ENCODE measurements around the gene GSAP. TPM values are rescaled to one million over a fixed set of nuclear protein-coding genes. Genes with fewer than 3 reads are reported as not detected.

GSAP gene
- total RNA-seq, 1 donor from 2014 or later: 9.9 TPM

DNA sequence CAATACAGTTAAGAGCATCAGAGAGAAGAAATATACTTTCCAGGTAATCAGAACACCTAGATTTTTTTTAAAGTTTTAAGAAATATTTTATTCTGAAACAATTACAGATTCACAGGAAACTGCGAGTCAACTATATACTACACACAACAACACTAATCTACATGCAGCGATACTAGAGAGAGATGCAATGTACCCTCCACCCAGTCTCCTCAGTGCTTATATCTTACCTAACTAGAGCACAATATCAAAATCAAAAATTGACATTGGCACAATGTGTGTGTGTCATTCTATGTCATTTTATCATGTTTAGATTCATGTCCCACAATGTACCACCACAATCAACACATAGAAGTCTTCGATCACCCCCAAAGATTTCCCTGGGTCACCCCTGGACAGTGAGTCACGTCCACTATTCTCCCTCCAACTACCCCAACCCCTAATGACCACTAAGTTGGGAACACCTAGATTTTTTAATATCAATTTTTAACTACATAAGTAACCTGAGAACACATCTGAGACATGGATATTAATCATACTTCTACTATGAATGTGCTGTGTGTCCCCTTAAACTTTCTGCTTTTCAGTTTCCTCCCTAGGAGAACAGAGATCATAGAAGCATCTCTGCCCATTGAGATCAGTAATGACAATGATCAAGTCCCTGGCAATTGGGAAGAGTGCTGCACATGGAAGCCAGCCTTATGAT, 86.5 kb downstream of the GSAP start:
- DNase-seq (ENCODE audit: low spot score): no peak

DNA sequence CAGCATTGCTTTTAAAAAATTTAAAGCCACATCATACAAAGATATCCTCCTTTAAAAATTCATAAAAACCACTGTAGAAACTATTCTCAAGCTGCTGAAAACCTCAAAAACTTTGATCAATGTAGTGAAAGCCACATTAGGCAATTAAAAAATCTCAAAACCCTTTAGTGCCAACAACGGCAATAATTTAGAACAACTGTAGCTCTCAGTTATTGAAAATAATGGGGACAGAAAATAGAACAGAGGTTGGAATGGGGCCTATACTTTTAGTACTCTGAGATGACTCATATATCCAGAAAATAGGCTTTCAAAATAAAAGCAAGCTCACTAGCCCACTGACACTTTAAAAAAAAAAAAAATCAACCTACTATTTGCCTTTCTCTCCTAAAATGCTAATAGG, 87.5 kb downstream of the GSAP start:
- no peak for DNase-seq (ENCODE audit: low spot score)

DNA sequence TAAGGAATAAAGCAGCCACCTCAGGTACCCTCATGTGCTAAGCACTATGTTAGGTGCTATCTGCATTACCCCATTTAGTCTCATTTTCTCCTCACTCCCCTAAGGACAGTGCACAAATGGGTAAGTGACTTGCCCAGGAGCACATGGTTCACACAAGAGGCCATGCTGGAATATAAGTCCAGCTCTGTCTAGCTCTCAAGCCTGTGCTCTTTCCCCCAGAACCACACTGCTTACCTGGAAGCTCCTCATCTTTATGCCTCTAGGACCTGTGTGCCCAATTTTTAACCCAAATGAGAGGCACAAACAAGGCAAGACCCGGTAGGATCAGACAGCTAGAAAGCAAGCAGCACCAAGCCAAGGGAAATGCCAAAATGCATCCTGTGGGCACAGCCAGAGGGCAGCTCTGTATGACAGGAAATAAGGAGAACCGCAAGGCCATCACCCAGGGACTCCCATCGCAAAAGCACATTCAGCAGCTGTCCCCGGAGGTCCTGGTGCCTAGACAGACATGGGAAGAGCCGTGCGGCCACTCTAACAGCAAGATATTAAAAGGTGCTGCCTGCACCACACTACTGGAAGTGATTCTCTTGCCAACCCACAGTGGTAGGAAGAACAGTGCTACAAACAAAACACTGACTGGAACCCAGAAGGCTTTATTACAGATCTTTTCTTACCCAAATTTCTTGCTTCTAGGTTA, 88.1 kb downstream of the GSAP start:
- no peak for DNase-seq (ENCODE audit: low spot score)

- DNase-seq (ENCODE audit: low spot score): peak; percentile 56
Measured at GRCh38 chr7:77327067-77327931, 88.8 kb downstream of the GSAP start.

- DNase-seq (ENCODE audit: low spot score): no peak
Measured at GRCh38 chr7:77326131-77326530, 90.0 kb downstream of the GSAP start.

DNA sequence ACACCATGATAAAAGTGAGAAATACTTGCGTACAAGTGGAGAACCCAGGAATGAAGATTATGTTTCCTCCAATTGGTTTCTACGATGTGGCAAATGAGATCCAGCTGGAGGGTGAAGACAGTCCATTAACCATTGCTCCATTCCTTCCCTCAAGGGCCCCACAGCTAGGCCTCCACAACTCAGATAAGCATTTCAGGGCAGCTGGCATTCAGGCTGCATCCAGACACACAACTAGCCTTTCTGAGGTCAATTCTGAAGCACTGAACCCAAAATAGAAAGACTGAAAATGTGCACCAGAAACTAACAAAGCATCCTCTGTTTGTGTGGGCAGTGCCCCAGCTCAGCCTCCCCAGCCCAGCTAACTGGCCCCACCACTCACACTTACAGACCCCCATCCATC, 94.8 kb downstream of the GSAP start:
- no peak for DNase-seq (ENCODE audit: low spot score)

GRCh38 chr7:77320714-77321113, 95.4 kb downstream of the GSAP start:
- no peak for DNase-seq (ENCODE audit: low spot score)

- no peak for DNase-seq (ENCODE audit: low spot score)
Measured at GRCh38 chr7:77320137-77320536, 96.0 kb downstream of the GSAP start.

DNA sequence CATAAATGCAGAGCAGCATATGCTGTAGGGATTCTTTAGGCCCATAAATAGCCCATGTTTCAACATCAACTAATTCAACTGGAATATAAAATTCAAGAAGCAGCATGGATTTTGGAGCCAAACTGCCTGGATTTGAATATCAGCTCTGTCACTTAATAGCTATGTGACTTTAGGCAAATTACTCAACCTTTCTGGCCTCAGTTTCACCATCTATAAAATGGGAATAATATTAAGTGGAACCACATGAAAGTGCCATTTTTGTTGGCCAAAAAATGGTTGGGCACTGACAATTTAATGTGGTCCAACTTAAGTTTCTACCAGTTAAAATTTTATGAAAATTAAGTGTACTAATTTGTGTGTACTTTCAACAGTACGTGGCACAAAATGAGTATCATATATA, 98.1 kb downstream of the GSAP start:
- no peak for DNase-seq (ENCODE audit: low spot score)

DNA sequence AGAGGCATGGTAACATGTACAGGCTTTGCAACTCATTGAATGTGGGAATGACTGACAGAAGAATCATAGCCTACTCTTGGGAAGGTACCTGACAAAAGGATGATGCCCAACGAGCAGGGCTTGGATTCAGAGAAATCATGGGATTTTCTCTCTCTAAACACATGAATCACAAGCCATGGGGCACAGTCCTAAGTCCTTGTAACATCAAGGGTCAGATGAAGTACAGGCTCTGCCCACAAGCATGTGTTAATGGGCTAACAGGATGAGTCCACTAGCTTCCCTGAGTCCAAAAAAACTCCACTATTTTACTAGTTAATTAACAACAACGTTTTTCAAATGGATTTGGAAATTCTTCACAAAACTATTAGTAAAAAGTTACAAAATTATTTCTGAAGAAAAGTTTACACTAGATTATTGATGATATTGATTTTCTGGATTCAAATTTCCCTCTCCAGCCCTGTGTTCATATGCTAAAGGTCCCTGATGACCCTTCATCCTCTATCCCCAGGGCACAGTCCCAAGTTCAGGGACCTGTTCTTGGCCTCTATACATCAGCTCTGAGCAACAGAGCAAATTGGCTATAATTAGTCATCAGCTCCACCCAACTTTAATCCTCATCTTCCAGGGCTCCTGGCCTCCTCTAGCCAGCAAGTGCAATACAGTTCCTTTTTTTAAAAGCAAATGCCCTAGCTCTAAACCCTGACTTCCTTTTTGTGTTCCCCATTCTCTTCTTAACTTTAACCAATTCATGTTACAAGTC, 99.8 kb downstream of the GSAP start:
- no peak for DNase-seq (ENCODE audit: low spot score)

DNA sequence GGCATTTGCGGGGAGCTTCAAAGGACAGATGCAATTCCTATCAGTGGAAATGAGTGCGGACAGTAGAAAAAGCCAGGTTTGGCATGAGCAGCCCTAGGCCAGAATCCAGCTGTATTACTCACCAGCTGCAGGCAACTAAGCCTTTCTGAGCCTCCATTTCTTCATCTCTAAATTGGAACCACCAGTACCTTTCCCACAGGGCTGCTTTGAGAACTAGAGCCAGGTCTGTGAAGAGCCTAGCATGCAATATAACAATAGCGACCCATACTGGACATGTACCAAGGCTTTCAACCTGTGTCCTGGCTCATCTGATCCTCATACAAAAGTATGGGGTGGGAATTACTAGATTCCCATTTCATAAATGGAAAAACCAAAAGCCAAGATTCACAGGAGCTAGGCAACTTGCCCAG, 101.0 kb downstream of the GSAP start:
- peak; percentile 75 for DNase-seq (ENCODE audit: low spot score)

DNA sequence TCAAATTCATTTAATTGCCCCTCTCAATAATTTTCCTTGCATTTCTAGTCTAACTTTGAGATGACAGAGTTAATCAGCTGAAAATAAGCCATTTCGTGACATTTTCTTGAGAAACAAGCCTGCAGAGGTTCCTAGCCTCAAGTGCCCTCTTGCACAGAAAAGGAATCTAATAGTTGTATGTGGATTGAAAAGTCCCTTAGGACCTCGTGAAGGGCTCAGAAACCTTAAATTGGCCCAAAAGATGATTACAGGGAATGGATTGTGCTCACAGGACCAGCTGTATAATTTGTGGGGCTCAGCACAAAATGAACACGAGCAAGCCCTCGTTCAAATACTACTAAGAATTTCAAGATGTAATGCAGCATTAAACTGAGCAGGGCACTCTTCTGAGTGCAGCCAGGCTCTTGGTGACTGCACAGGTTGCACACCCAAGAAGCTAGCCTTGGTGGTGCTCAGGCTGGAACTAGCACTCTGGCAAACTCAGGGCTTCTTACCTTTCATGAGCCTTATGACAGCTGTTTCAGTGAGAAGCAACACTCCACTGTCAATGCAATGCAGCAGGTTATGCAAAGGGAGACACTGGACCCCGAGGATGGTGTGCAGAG, 102.2 kb downstream of the GSAP start:
- no peak for DNase-seq (ENCODE audit: low spot score)

DNA sequence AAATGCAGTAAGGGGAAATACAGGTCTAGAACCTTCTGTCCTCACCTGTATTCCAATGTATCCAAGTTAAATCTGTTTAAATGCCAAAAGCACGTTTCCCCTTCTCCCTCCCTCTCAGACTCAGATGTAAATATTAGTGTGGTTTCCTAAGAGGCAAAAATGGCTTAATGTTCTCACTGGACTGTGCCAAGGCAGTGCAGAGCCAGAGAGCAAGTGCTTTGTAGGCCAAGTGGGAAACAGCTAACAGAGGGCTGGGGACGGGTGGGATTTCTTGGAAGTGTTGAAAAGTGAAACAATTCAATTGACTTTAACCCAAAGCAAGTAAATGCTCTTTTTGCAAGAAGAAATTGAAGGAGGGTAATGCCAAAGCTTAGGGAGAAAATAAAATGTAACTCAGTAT, 103.1 kb downstream of the GSAP start:
- DNase-seq (ENCODE audit: low spot score): no peak

DNA sequence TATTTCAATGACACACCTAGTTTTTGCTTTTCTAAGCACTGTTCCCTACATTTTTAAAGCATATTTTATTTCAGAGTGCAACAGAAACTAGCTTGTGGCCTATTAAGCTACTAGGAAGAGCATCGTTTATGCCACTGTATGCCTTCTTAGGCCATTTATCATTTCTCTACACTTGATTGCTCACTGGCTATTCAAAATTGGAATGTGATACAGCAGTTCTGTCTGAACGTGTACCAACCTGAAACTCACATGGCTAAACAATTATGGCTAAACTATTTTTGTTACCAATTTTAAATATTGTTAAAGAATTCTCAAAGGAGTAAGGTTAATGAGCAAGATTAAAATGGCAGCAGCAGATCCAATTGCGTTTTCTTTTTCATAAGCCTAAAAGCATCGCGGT, 105.2 kb downstream of the GSAP start:
- DNase-seq (ENCODE audit: low spot score): no peak

DNA sequence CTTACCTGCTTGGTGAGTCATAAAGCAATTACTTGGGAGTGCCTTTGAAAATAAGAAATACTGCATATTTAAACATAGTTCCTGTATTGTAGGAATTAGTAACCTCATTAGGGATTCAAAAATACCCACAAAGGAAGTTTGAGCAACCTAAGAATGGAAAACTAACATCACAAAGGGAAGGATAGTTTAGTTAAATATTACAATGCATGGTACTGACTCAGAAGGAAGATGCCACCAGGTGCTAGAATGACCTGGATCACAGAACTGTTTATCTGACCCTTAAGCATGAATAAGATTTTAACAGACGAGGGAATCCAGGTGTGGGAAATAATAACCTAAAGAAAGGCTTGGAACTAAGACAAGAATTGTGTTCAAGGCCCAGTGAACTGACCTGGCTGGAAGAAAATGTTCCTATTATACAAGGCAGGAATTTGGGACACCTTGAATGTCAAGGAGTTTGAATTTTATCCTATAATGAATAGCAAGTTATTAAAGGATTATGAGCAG, 106.4 kb downstream of the GSAP start:
- DNase-seq (ENCODE audit: low spot score): no peak

GRCh38 chr7:77308792-77309191, 107.4 kb downstream of the GSAP start:
- DNase-seq (ENCODE audit: low spot score): no peak

DNA sequence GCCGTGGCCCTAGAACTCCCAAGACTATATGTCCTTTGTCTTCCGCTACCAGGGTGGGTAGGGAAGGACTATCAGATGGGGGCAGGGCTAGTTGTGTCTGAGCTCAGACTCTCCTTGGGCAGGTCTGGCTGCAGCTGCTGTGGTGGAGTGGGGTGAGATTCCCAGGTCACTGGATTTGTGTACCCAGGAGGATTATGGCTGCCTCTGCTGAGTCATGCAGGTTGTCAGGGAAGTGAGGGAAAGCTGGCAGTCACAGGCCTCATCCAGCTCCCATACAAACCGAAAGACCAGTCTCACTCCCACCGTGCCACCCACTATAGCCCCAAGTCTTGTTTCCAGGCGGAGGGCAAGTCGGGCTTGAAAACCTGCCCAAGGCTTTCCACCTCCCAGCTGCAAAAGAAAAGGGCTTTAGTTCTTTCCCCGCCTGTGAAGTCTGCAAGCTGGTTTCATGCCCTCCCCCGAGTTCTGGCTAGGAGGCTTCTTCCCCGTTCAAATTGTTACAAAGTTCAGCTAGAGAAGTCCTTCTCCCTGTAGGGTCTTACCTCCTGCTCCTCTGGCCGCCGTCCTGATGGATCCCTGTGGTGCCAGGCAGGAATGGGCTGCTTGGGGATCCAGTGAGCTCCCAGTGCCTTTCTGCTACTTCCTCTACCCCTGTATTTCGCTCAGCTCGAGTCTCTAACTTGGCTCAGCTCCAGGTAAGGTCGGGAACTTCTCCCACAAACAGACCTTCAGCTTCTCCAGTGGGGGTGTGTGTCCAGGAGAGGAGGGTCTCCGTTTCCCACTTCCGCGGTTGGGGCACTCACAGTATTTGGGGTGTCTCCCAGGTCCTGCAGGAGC, 109.7 kb downstream of the GSAP start:
- DNase-seq (ENCODE audit: low spot score): no peak

GRCh38 chr7:77295549-77295948, 120.6 kb downstream of the GSAP start:
- DNase-seq (ENCODE audit: low spot score): no peak

- no peak for DNase-seq (ENCODE audit: low spot score)
Measured at GRCh38 chr7:77293046-77293445, 123.1 kb downstream of the GSAP start.

GRCh38 chr7:77290425-77290824, 125.7 kb downstream of the GSAP start:
- no peak for DNase-seq (ENCODE audit: low spot score)
